ENCODE data around the gene TIMM21. TPM values are rescaled to one million over a fixed set of nuclear protein-coding genes. Genes with fewer than 3 reads are reported as not detected.

TIMM21 gene, protein sequence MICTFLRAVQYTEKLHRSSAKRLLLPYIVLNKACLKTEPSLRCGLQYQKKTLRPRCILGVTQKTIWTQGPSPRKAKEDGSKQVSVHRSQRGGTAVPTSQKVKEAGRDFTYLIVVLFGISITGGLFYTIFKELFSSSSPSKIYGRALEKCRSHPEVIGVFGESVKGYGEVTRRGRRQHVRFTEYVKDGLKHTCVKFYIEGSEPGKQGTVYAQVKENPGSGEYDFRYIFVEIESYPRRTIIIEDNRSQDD
- total RNA-seq, result 19.0 and 23.6 TPM in 2 replicates

DNA sequence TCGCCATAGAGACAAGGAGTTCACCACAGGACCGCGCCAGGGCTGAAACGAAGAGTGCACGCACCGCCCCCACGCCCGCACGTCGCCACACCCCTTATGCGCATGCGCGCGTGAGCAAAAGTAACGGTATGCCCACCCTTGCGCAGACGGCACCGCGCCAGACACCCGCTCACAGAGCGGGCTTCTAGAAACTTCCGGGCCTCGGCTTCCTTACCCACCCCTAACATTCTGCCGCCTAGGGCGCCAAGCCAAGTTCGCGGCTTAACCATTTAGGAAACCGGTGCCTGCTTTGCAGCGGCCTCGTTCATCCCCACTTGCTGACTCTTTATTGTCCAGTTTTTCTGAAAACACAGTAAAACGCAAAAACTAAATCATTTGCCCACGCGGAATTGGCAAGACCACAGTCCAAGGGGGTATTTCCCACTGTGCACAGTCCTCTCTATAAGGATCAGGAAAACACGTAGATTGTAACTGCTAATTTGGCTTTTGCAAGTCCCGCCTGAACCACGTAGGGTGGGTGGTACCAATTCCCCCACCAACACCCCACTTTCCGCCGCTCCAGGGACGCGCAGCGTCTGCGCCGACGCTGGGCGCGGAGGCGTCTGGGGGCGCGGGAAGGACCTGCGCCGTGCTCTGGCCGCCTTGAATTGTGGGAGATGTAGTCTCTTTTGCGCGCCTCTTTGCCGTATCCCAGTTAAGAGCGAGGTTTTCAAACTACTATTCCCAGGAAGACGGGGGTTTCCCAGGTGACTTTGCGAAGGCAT lies at the start of gene TIMM21, which contains the start of gene FBXO15:
TIMM21 (plus strand) TSS at position 745 of the 764 bp plus-strand sequence. CDS start 286 bp downstream, outside the sequence.
FBXO15 (minus strand) TSS at position 56 of the 764 bp plus-strand sequence; CDS start at position 7, 49 bp downstream.

Other genes starting within 250 kb of the TIMM21 start
- gene FBXO15, start 689 bp upstream of the TIMM21 start, total RNA-seq, result 0.91 TPM in 1 of 2 replicates, not detected in the other
- gene CYB5A, start 143.4 kb downstream of the TIMM21 start, total RNA-seq, result 80.4 and 161 TPM in 2 replicates
- not detected in 2 replicates for gene C18orf63, start 167.3 kb downstream of the TIMM21 start, total RNA-seq

Measured in epithelial cell of alveolus of lung (primary cell).